Measurements from ENCODE around the gene DYNC2I2. TPM values are rescaled to one million over a fixed set of nuclear protein-coding genes. Genes with fewer than 3 reads are reported as not detected.

DYNC2I2 gene
- total RNA-seq, 4 donors from 2014 or later = 15.0 to 21.4 (median 18.5) TPM

DNA sequence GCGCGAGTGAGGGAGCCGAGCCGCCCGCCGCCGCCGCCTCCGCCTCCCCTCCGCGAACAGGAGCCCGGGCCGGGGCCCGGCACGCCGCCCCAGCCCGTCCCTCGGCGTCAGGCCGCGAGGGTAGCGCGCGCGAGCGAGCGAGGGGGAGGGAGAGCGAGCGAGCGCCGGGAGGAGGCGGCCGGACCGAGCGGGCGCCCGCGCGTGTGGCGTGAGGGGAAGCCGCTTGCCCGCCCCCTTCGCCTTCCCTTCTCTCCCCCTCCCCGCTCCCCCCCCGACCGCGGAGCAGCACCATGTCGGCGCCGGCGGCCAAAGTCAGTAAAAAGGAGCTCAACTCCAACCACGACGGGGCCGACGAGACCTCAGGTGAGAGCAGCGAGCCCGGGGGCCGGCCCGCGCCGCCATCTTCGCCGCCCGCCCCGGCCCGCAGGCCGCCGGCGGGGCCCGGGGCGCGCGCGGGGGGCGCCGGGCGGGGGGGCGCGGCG lies 32.7 kb upstream of the DYNC2I2 start:
- TF ChIP-seq, protein P1, sequence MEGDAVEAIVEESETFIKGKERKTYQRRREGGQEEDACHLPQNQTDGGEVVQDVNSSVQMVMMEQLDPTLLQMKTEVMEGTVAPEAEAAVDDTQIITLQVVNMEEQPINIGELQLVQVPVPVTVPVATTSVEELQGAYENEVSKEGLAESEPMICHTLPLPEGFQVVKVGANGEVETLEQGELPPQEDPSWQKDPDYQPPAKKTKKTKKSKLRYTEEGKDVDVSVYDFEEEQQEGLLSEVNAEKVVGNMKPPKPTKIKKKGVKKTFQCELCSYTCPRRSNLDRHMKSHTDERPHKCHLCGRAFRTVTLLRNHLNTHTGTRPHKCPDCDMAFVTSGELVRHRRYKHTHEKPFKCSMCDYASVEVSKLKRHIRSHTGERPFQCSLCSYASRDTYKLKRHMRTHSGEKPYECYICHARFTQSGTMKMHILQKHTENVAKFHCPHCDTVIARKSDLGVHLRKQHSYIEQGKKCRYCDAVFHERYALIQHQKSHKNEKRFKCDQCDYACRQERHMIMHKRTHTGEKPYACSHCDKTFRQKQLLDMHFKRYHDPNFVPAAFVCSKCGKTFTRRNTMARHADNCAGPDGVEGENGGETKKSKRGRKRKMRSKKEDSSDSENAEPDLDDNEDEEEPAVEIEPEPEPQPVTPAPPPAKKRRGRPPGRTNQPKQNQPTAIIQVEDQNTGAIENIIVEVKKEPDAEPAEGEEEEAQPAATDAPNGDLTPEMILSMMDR (IDR thresholded peaks at IDR 0.05; ENCODE audit: low read depth) = no peak

DNA sequence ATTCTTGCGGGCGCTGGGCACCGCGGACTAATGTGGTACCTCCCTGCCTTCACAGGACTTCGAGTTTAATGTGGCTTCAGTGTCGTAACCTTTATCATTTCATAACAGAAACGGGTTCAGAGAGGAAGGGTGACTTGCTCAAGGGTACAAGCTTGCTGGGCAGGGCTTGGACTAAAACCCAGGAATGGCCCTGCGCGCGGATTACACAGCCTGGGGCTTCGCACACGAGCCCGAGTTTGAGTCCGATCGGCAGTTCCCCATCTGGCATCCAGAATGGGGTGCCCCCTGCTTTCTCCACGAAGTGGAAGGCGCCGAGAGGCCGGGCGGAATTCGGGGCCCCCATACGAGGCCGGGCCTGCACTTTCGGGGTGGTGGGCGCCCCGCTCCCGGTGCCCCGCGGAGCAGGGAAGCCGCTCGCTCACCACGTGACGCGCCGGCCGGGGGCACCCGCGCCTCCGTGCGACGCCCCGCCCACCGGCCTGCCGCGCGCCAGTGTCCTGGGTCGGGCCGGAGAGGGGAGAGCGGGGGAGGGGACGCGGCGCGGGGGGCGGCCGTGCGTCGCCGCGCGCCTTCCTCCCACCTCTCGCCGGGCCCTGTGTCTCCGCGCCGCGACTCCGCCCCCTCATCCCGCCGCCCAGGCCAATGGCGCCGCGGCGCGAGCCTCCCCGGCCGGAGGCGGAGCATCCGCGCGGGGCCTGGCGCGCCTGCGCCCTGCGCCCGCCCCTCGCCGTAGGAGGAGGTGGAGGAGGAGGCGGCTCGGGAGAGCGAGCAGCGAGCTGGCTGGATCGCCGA lies 32.0 kb upstream of the DYNC2I2 start, which contains the start of gene SET:
TSS of gene SET (plus strand) at position 722 of the 792 bp plus-strand sequence. CDS start 361 bp downstream, outside the sequence.
- TF ChIP-seq, protein P1 (IDR thresholded peaks at IDR 0.05; ENCODE audit: low read depth) = no peak

DNA sequence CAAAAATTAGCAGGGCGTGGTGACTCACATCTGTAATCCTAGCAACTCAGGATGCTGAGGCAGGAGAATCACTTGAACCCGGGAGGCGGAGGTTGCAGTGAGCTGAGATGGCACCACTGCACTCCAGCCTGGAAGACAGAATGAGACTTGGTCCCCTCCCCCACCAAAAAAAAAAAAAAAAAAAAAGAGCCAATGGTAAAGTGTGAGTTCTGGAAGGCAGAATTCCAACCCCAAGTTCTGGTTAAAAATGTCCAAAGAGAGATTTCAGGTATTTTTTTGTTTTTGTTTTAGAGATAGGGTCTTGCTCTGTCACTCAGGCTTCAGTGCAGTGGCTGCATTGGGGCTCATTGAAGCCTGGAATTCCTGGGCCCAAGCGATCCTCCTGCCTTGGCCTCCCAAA lies 30.8 kb upstream of the DYNC2I2 start:
- TF ChIP-seq, protein P1 (IDR thresholded peaks at IDR 0.05; ENCODE audit: low read depth) = no peak

DNA sequence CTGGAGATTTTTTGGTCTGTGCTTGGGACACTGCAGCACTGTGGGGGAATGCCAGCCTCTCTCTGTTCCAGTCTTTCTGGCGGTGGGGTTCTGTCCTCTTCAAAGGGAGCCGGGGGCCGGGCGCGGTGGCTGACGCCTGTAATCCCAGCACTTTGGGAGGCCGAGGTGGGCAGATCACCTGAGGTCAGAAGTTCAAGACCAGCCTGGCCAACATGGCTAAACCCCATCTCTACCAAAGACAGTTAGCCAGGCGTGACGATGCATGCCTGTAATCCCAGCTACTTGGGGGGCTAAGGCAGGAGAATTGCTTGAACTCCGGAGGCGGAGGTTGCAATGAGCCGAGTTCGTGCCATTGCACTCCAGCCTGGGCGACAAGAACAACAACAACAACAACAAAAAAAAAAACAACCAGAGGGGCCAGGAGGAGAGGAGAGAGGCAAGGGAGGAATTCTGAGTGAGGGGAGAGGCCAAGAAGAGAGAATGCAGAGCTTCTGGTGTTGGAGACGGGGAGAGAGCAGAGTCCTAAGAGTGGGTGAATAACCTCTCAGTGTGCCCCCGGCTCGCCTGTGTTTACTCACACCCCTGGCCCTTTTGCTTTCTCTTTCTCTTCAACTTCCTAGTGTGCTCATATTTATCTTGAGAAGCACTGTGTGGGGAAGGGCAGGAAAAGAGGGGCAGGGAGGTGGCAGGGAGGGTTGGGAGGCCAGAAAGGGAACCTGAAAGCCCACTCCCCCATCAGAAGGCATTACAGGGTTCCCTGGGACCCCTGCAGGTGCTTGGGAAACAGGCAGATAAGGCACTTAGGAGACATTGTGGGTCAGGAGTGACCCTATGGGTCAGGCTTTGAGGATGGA lies 29.2 kb upstream of the DYNC2I2 start:
- TF ChIP-seq, protein P1 (IDR thresholded peaks at IDR 0.05; ENCODE audit: low read depth) = no peak

DNA sequence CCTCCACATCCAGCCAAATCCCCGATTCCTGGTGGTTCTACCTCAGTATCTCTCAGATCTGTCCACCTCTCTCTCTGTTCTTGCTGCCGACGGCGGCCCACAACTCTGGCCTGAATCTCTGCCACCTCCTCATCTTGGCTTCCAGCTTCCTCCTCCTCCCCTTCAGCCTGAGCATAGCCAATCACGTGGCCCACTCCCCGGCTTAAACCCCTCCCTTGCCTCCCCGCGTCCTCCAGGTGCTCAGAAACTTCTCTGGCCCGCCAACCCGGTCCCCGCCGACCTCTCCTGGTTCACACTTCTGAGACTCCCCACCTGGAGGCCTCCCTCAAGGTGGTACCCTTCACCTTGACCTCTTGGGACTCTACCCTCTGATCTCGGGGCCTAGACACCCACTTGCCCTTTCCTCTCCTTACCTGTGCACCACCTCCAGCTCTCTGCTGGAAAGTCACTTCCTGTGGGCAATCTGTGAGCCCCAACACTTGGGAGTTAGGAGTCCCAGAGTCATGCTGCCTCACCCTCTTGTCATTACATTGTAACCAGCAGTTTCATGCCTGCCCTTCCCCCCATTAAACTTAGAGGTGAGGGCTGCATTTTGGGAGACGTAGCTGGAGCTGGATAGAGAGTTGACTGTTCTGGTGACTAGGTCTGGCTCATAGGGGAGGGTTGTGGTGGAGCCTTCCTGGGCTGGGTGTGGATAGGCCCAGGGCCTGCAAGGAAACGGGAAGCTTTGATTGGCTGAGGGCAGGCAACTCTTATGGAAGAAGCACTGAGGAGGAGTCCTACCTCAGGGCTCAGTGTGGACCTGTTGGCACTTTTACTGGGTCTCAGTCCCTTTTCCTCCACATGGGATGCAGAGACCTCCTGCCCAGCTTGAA lies 27.9 kb upstream of the DYNC2I2 start:
- TF ChIP-seq, protein P1 (IDR thresholded peaks at IDR 0.05; ENCODE audit: low read depth) = no peak

DNA sequence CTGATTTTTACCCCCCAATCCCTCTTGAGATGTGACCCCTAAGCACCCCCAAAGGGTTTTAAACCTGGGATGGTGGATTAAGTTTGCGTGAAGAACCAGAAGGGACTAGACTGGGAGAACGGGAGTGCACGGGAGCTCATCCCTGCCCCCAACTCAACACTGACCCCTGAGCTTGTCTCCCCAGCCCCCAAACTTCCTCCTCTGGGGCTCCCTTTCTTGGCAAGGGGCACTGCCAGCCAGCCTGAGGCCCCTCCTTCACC lies 27.3 kb upstream of the DYNC2I2 start:
- TF ChIP-seq, protein P1 (IDR thresholded peaks at IDR 0.05; ENCODE audit: low read depth) = no peak
